ENCODE measurements around the gene GCNT2.
"Not testable (repeated sequence)": the region's sequence is repeated elsewhere in the genome, so short reads cannot be mapped to it uniquely, and the experiment has no call there.

Gene GCNT2

GRCh38 chr6:10591422-10592160, 70.4 kb downstream of the GCNT2 start:
- Mint-ChIP-seq H3K36me3 (ENCODE audit: low read depth) (no peaks in the 10 kb centered on the region), H3K27ac (no peak overlapping the region), H3K27me3 (ENCODE audit: low read depth) (peaks cover 6% of the 10 kb centered on the region), H3K9me3 (no peaks in the 10 kb centered on the region), H3K4me1 (no peaks in the 10 kb centered on the region), H3K4me3 (no peak overlapping the region)
- TF ChIP-seq, protein P1, sequence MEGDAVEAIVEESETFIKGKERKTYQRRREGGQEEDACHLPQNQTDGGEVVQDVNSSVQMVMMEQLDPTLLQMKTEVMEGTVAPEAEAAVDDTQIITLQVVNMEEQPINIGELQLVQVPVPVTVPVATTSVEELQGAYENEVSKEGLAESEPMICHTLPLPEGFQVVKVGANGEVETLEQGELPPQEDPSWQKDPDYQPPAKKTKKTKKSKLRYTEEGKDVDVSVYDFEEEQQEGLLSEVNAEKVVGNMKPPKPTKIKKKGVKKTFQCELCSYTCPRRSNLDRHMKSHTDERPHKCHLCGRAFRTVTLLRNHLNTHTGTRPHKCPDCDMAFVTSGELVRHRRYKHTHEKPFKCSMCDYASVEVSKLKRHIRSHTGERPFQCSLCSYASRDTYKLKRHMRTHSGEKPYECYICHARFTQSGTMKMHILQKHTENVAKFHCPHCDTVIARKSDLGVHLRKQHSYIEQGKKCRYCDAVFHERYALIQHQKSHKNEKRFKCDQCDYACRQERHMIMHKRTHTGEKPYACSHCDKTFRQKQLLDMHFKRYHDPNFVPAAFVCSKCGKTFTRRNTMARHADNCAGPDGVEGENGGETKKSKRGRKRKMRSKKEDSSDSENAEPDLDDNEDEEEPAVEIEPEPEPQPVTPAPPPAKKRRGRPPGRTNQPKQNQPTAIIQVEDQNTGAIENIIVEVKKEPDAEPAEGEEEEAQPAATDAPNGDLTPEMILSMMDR (IDR thresholded peaks at IDR 0.05; ENCODE audit: unreplicated experiment in 3 of 3): no peak

DNA sequence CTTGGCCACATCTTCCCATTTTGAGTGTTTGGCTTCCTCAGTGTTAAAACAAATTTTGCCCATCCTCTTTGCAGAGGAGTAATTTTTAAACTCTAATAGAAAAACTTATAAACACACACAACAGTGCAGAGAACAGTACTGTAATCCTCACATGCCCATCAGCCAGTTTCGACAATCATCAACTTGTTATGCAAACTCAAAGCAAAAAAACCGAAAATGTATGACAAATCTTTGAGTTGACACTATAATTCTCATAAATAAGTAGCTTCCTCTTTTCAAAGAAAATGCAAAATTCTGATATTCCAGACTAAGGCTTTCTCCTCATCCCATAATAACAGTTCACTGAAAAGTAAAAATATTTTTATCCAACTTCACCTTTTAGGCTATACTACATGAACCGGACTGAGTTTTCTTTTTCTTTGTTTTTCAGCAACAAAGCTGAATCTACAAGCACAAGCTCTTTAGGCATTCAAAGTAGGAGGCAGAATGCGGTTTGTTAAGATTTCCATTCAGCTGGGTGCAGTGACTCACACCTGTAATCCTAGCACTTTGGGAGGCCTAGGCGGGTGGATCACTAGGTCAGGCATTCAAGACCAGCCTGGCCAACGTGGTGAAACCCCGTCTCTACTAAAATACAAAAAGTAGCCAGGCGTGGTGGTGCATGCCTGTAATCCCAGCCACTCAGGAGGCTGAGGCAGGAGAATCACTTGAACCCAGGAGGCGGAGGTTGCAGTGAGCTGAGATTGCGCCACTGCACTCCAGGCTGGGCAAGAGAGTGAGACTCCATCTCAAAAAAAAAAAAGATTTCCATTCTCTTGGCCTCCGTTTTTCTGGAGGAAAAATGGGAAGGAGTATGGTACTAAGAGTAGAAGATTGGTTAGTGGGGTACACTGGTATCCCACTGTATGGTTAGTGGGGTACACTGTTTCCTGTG, 74.8 kb downstream of the GCNT2 start:
- H3K27ac Mint-ChIP-seq: no peak overlapping the region
- TF ChIP-seq, protein P1 (IDR thresholded peaks at IDR 0.05; ENCODE audit: unreplicated experiment in 3 of 3): no peak
- no peaks in the 10 kb centered on the region for H3K9me3 Mint-ChIP-seq
- H3K4me3 Mint-ChIP-seq: no peak overlapping the region
- no peaks in the 10 kb centered on the region for H3K36me3 Mint-ChIP-seq (ENCODE audit: low read depth)
- peaks cover under 1% of the 10 kb centered on the region for H3K27me3 Mint-ChIP-seq (ENCODE audit: low read depth)
- H3K4me1 Mint-ChIP-seq: no peaks in the 10 kb centered on the region

GRCh38 chr6:10597499-10598001, 76.4 kb downstream of the GCNT2 start:
- H3K9me3 Mint-ChIP-seq: no peaks in the 10 kb centered on the region
- no peaks in the 10 kb centered on the region for H3K27me3 Mint-ChIP-seq (ENCODE audit: low read depth)
- TF ChIP-seq, protein P1 (IDR thresholded peaks at IDR 0.05; ENCODE audit: unreplicated experiment in 3 of 3): no peak
- no peak overlapping the region for H3K4me3 Mint-ChIP-seq
- H3K4me1 Mint-ChIP-seq: peaks cover 3% of the 10 kb centered on the region
- H3K36me3 Mint-ChIP-seq (ENCODE audit: low read depth): no peaks in the 10 kb centered on the region
- no peak overlapping the region for H3K27ac Mint-ChIP-seq

- TF ChIP-seq, protein P1 (IDR thresholded peaks at IDR 0.05; ENCODE audit: unreplicated experiment in 3 of 3): no peak
These were observed 77.2 kb downstream of the GCNT2 start for GRCh38 chr6:10598084-10598960.

GRCh38 chr6:10599046-10599445, 77.9 kb downstream of the GCNT2 start:
- Mint-ChIP-seq H3K36me3 (ENCODE audit: low read depth) (no peaks in the 10 kb centered on the region), H3K9me3 (no peaks in the 10 kb centered on the region), H3K27me3 (ENCODE audit: low read depth) (no peaks in the 10 kb centered on the region), H3K27ac (no peak overlapping the region), H3K4me1 (peaks cover 5% of the 10 kb centered on the region), H3K4me3 (no peak overlapping the region)
- TF ChIP-seq, protein P1 (IDR thresholded peaks at IDR 0.05; ENCODE audit: unreplicated experiment in 3 of 3): no peak

More at GRCh38 chr6:10598084-10598960, 77.2 kb downstream of the GCNT2 start:
- no peak overlapping the region for H3K27ac Mint-ChIP-seq
- peaks cover 5% of the 10 kb centered on the region for H3K4me1 Mint-ChIP-seq
- H3K4me3 Mint-ChIP-seq: no peak overlapping the region
- H3K9me3 Mint-ChIP-seq: no peaks in the 10 kb centered on the region
- H3K36me3 Mint-ChIP-seq (ENCODE audit: low read depth): no peaks in the 10 kb centered on the region
- no peaks in the 10 kb centered on the region for H3K27me3 Mint-ChIP-seq (ENCODE audit: low read depth)

DNA sequence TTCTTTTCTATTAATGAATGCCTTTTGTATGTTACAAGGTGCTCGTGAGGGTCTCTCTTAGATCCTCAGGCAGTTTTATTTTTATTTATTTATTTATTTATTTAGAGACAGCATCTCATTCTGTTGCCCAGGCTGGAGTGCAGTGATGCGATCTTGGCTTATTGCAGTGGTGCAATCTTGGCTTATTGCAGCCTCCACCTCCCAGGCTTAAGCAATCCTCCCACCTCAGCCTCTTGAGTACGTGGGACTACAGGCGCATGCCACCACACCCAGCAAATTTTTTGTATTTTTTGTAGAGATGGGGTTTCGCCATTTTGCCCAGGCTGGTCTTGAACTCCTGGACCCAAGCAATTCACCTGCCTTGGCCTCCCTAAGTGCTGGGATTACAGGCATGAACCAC, 79.5 kb downstream of the GCNT2 start:
- not testable (repeated sequence) for H3K4me3 Mint-ChIP-seq; H3K4me1 Mint-ChIP-seq; H3K9me3 Mint-ChIP-seq; H3K27me3 Mint-ChIP-seq (ENCODE audit: low read depth); H3K36me3 Mint-ChIP-seq (ENCODE audit: low read depth); H3K27ac Mint-ChIP-seq
